ENCODE data around the gene TPP2.

Gene TPP2

DNA sequence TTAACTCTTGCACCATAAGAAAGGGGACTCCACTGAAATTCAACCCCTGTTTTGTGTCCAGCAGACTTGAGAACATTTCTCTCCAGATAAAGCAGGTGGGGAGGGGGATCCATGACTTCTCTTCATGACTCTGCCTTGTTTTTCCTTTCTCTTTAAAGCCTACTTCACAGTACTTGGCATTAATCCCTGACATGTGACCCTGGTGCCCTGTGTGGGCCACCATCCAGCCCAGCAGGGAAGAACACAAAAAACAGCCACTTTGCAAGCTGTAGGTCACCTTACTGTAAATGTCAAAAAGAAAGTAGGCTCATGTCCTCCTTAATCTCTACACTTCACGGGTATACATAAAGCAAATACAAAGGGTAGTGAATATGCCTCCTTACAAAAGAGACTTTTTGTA is 30.3 kb upstream of the TPP2 start:
- Histone ChIP-seq H3K27ac (ENCODE audit: low read depth, low read length, poor library complexity, severe bottlenecking) (no peak overlapping the region), H2AFZ (ENCODE audit: low read length) (no peak overlapping the region)
- TF ChIP-seq, protein P1, sequence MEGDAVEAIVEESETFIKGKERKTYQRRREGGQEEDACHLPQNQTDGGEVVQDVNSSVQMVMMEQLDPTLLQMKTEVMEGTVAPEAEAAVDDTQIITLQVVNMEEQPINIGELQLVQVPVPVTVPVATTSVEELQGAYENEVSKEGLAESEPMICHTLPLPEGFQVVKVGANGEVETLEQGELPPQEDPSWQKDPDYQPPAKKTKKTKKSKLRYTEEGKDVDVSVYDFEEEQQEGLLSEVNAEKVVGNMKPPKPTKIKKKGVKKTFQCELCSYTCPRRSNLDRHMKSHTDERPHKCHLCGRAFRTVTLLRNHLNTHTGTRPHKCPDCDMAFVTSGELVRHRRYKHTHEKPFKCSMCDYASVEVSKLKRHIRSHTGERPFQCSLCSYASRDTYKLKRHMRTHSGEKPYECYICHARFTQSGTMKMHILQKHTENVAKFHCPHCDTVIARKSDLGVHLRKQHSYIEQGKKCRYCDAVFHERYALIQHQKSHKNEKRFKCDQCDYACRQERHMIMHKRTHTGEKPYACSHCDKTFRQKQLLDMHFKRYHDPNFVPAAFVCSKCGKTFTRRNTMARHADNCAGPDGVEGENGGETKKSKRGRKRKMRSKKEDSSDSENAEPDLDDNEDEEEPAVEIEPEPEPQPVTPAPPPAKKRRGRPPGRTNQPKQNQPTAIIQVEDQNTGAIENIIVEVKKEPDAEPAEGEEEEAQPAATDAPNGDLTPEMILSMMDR (IDR thresholded peaks at IDR 0.05; ENCODE audit: low read length), result no peak
- no peak for TF ChIP-seq EZH2 (IDR thresholded peaks at IDR 0.05; ENCODE audit: borderline replicate concordance, low read length)

DNA sequence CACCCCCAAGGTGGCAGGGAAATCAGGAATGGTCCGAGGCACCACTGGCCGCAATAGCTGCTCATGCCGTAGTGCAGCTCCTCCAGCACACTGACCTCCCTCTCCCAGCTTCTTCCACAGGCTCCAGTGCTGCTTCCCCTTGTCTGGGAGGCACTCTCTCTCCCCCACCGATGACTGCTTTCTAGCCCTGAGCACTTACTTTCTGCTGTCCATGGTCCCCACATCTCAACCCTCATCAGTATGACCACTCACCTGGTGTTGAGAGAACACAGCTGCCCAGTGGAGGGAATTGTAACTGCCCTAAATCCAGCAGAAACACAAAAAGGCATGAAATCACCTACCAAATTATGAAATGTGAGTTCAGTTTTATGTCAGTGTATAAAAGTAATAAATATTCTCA is 28.9 kb upstream of the TPP2 start:
- no peaks in the 10 kb centered on the region for H3K4me1 ChIP-seq (ENCODE audit: insufficient read depth, low read length, severe bottlenecking)
- no peak overlapping the region for H2AFZ ChIP-seq (ENCODE audit: low read length)
- no peaks in the 10 kb centered on the region for H3K9me2 ChIP-seq (ENCODE audit: low read depth, low read length)
- H3K36me3 ChIP-seq (ENCODE audit: insufficient read depth, low read length), result no peaks in the 10 kb centered on the region
- H3K4me3 ChIP-seq (ENCODE audit: low read depth, low read length, poor library complexity, severe bottlenecking), result no peak overlapping the region
- no peak overlapping the region for H3K9ac ChIP-seq (ENCODE audit: low read length)
- H3K27me3 ChIP-seq (ENCODE audit: insufficient read depth, low read length), result no peaks in the 10 kb centered on the region
- no peaks in the 10 kb centered on the region for H4K20me1 ChIP-seq (ENCODE audit: insufficient read depth, low read length)
- H3K9me3 ChIP-seq (ENCODE audit: low read length), result no peaks in the 10 kb centered on the region
- no peaks in the 10 kb centered on the region for H3F3A ChIP-seq (ENCODE audit: insufficient read depth, low read length)
- TF ChIP-seq, protein P1 (IDR thresholded peaks at IDR 0.05; ENCODE audit: low read length), result no peak
- no peak for TF ChIP-seq EZH2 (IDR thresholded peaks at IDR 0.05; ENCODE audit: borderline replicate concordance, low read length)
- no peaks in the 10 kb centered on the region for H3K79me2 ChIP-seq (ENCODE audit: insufficient read depth, low read length)
- no peak overlapping the region for H3K27ac ChIP-seq (ENCODE audit: low read depth, low read length, poor library complexity, severe bottlenecking)
- no peak overlapping the region for H3K4me2 ChIP-seq (ENCODE audit: low read length)

More for the DNA sequence above, 30.3 kb upstream of the TPP2 start:
- H4K20me1 ChIP-seq (ENCODE audit: insufficient read depth, low read length), result no peaks in the 10 kb centered on the region
- no peaks in the 10 kb centered on the region for H3F3A ChIP-seq (ENCODE audit: insufficient read depth, low read length)
- H3K9me3 ChIP-seq (ENCODE audit: low read length), result no peaks in the 10 kb centered on the region
- H3K4me2 ChIP-seq (ENCODE audit: low read length), result no peak overlapping the region
- H3K79me2 ChIP-seq (ENCODE audit: insufficient read depth, low read length), result no peaks in the 10 kb centered on the region
- H3K4me3 ChIP-seq (ENCODE audit: low read depth, low read length, poor library complexity, severe bottlenecking), result no peak overlapping the region
- H3K9ac ChIP-seq (ENCODE audit: low read length), result no peak overlapping the region
- H3K4me1 ChIP-seq (ENCODE audit: insufficient read depth, low read length, severe bottlenecking), result no peaks in the 10 kb centered on the region
- no peaks in the 10 kb centered on the region for H3K27me3 ChIP-seq (ENCODE audit: insufficient read depth, low read length)
- H3K36me3 ChIP-seq (ENCODE audit: insufficient read depth, low read length), result no peaks in the 10 kb centered on the region
- no peaks in the 10 kb centered on the region for H3K9me2 ChIP-seq (ENCODE audit: low read depth, low read length)

DNA sequence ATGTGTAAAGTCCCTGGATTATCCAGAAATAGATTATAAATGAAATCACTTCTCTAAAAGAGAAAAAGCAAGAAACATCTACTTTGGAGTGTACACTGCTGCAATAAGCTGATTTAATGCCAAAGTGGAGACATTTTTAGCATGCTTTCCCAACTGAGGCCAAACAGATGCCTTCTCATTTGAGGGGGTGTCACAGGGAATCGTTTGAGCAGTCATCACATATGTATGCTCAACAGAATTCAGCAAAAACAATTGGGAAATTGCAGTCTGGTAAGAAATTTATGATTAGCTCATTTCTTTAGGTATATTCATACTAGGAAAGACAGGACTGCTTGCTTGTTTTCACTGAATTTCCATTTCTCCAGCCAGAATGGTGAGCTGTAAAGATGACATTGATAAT is 27.3 kb upstream of the TPP2 start:
- TF ChIP-seq, protein P1 (IDR thresholded peaks at IDR 0.05; ENCODE audit: low read length), result no peak
- TF ChIP-seq EZH2 (IDR thresholded peaks at IDR 0.05; ENCODE audit: borderline replicate concordance, low read length), result no peak
- H3K4me2 ChIP-seq (ENCODE audit: low read length), result no peak overlapping the region
- H2AFZ ChIP-seq (ENCODE audit: low read length), result no peak overlapping the region
- H4K20me1 ChIP-seq (ENCODE audit: insufficient read depth, low read length), result no peaks in the 10 kb centered on the region
- H3K9ac ChIP-seq (ENCODE audit: low read length), result no peak overlapping the region
- no peaks in the 10 kb centered on the region for H3K79me2 ChIP-seq (ENCODE audit: insufficient read depth, low read length)
- H3K4me1 ChIP-seq (ENCODE audit: insufficient read depth, low read length, severe bottlenecking), result no peaks in the 10 kb centered on the region
- H3K9me2 ChIP-seq (ENCODE audit: low read depth, low read length), result no peaks in the 10 kb centered on the region
- H3K27ac ChIP-seq (ENCODE audit: low read depth, low read length, poor library complexity, severe bottlenecking), result no peak overlapping the region
- H3F3A ChIP-seq (ENCODE audit: insufficient read depth, low read length), result no peaks in the 10 kb centered on the region
- H3K9me3 ChIP-seq (ENCODE audit: low read length), result no peaks in the 10 kb centered on the region
- H3K36me3 ChIP-seq (ENCODE audit: insufficient read depth, low read length), result no peaks in the 10 kb centered on the region
- H3K27me3 ChIP-seq (ENCODE audit: insufficient read depth, low read length), result no peaks in the 10 kb centered on the region
- no peak overlapping the region for H3K4me3 ChIP-seq (ENCODE audit: low read depth, low read length, poor library complexity, severe bottlenecking)
